AG08396 (cell line): ENCODE results near the gene DDAH1.
"Not testable (repeated sequence)": the region's sequence is repeated elsewhere in the genome, so short reads cannot be mapped to it uniquely, and the experiment has no call there.

Experiments
- DNase-seq: peaks from one replicate; pipeline ENCODE4 v3.0.0; 2012; ENCODE audit warnings: low spot score, mixed read lengths

DDAH1 gene

DNA sequence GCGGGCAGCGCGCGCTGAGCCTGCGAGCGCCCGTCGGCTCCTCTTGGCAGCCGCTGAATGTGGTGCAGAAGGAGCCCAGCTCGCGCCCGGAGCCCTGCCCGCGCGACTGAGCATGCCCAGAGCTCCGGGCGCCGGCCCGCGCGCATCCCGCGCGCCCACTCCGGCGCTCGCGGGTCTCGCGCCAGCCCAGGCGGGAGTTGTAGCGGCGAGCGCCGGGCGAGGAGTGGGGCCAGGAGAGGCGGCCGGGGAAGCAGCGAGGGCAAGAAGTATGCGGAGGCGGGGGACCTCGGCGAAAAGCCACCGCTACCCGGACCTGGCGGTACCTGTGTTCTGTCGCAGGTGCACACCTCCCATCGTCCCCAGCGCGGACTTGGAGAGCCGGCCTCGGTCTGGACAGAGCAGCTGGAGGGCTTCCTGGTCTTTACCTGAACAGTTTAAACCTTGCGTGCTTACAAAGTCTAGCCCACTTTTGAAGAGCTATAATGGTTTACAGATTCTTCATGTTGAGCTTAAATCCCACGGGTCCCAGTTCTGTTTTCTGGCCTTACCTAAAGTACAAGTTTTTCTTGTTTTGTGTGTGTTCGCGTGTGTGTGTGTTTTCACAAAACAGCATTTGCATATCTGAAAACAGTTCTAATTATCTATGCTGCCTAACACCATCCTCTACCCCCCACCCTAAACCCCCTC, at the start of gene DDAH1:
DDAH1 (minus strand) TSS at position 61 of the 687 bp plus-strand sequence. CDS start 114 bp downstream, outside the sequence.
- peak; percentile 87 for DNase-seq

DNA sequence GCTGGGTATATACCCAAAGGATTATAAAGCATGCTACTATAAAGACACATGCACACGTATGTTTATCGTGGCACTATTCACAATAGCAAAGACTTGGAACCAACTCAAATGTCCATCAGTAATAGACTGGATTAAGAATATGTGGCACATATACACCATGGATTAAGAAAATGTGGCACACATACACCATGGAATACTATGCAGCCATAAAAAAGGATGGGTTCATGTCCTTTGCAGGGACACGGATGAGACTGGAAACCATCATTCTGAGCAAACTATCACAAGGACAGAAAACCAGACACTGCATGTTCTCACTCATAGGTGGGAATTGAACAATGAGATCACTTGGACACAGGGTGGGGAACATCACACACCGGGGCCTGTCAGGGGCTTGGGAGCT, 49.0 kb upstream of the DDAH1 start:
- DNase-seq: not testable (repeated sequence)

- no peak for DNase-seq
Observed at GRCh38 chr1:85504417-85504816, 39.5 kb upstream of the DDAH1 start.

DNA sequence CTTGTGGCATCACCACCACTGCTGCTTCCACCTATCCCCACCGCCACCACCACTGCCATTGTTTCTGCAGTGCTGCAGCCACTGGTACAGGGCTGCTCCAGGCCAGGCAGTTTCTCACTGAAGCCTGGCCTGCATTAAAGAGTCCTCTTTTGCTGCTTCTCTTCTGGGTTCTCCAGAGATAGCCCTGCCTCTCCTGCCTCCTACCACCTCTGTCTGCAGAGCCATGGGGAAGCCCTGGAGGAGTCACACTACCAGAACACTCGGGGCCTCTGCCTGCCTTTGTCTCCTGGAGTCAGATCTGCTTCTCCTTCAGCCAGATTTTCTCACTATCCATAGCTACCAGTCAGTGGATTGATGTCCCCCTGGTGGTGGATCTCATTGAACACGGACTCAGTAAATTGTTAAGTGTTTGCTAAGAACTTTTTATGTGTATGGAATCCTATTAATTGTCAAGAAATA, 37.7 kb upstream of the DDAH1 start:
- peak; percentile 34 for DNase-seq

DNA sequence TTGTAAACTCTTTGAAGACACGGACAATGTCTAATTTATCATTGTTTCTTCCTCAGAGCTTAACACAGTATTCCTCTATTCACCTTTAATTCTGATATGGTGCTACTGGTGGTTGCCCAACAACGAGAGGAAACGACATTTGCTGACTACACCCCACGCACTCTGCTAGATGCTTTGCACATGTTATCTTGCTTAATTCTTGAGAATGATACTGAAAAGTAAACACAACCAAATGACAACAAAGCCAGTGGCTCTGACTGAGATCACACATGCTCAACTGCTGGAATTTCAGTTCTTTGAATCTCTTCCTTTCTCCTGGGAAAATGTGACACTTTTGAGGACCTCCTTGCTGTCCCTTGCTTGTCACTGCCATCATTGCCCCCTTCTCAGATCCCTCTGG, 37.2 kb upstream of the DDAH1 start:
- peak; percentile 32 for DNase-seq

DNA sequence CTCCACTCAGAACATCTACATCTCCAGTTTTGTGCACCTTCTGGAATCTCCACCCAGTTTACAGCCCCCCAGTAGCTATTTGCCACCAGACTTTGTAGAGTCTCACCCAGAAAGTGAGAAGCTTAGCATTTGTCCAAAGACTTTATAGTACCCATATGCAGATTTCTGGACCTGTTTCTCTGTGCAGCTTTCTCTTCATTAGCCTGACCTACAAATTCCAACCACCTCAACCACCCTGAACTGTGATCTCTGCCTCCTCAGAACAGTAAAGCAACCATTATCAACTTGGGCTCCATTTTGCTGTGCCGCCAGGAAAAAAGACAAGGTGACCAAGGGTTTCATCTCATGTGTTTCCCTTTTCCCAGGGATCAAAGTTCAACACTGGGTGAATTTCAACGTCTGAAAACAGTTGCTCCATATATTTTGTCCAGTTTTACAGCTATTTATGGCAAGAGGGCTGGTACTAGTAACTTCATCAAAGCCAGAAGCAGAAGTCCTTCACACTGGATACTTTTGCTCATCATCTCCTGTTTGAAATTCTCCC, 36.5 kb upstream of the DDAH1 start:
- DNase-seq: no peak

DNA sequence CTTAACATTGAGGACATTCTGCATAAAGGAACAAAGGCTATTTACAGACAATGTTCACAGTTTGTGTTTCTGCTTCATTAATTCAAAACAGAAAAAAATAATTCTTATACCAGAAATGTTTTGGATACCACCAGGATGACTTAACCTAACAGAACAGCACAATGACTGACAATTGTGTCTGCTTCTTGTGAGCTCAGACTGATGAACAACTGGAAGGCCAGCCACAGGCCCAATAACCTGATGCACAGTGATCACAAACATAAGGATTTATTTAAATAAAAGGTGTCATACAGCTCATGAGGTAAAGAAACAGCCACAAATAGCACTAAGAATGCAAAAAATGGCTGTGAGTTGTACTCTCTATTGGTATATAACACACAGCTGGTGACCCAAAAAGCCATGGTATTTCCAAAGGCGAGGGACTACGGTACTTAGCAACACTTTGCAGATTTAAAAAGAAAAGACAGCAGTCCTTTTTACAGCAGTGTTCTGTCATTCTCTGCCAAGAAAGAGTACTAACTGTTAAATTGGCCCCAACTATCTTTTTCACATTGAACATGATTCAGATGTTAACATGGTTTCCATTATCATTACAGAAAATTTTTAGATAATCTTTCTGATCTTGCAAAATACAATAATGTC, 32.1 kb upstream of the DDAH1 start:
- DNase-seq: no peak

GRCh38 chr1:85495556-85495955, 30.6 kb upstream of the DDAH1 start:
- peak; percentile 45 for DNase-seq

DNA sequence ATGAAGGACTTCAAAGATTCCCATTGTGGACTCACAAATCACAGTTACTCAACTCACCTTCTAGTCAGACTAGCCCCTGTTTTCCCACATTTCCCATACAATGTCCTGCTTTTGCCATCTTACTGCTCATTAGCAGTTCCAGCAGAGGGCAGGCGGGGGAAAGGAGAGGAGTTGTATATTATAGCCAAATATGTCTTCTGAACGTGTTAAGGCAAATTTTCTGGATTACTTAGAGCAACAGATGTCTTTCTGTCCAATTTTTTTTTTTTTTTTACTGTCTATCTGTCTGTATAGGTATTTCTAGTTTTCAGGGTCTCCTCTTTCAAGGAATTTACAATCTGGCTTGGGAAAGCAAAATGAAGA, 29.9 kb upstream of the DDAH1 start:
- no peak for DNase-seq

- no peak for DNase-seq
Observed at GRCh38 chr1:85494074-85494903, 29.3 kb upstream of the DDAH1 start.

GRCh38 chr1:85490270-85490985, 25.5 kb upstream of the DDAH1 start:
- no peak for DNase-seq

DNA sequence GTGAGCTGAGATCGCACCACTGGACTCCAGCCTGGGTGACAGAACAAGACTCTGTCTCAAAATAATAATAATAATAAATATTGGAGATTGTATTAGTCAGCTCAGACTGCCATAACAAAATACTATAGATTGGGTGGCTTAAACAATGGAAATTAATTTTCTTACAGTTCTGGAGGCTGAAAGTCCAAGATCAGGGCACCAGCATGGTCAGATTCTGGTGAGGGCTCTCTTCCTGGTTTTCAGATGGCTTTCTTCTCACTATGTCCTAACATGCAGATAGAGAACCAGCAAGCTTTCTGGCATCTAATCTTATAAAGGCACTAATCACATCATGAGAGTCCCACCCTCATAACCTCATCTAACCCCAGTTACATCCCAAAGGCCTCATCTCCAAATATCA, 23.2 kb upstream of the DDAH1 start:
- DNase-seq: no peak

DNA sequence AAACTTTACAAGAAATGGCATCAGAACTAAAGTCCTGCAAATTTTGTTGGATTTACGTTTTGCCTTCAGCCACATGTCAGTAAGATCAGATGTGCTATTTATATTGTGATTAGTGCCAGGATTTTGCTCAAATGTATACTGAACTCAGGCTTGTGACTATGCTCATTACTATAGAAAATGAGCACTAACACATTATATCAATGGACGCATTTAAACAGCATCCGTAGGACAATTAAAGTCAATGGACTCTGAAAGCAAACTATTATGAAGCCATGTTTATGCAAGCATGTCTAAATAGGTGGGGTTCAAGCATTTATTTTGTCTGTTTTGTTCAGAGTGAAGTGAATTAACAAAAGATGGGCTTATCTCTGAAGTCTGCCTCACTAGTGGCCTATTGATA, 20.6 kb upstream of the DDAH1 start:
- DNase-seq: no peak

GRCh38 chr1:85484716-85485115, 19.8 kb upstream of the DDAH1 start:
- no peak for DNase-seq

DNA sequence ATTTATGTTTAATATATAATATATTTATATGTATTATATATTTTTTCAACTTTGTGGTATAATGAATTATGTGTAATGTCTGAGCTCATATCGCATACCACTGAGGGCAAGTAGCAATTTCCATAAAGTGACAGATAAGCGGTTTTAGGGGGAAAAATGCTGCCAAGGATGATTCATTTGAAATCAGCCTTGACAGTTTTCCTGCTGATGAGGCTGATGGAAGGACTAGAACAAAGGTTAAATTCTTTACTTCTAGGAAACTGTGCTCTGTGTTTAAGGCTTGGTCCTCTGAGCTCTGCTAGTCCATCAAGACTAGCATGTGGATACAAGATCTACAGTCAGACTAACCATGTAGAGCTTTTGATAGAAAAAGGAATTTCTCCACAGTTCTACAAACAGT, 19.3 kb upstream of the DDAH1 start:
- no peak for DNase-seq

GRCh38 chr1:85481688-85482087, 16.7 kb upstream of the DDAH1 start:
- DNase-seq: no peak

GRCh38 chr1:85480566-85480965, 15.6 kb upstream of the DDAH1 start:
- DNase-seq: no peak

DNA sequence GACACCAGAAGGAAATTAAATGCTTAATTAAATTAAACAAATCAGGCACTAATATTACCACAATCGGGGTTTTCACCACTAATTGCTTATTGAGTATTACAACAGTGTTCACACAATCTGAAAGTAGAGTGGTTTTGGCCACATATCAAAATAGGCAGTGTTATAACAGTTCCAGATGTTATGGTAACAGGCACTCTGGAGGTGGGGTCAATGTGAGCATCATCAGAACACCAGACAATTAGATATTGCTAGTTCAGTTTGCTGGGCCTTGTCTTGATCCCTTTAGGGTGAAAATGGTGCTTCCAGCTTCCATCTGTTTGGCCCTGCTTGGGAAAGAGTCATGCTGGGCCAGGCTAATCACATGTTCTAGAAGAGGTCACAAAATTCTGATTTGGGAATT, 14.5 kb upstream of the DDAH1 start:
- no peak for DNase-seq

- DNase-seq: no peak
Observed at GRCh38 chr1:85478366-85478765, 13.4 kb upstream of the DDAH1 start.

- DNase-seq: no peak
Observed at GRCh38 chr1:85475055-85475454, 10.1 kb upstream of the DDAH1 start.

- DNase-seq: no peak
Observed at GRCh38 chr1:85473390-85473789, 8.4 kb upstream of the DDAH1 start.

DNA sequence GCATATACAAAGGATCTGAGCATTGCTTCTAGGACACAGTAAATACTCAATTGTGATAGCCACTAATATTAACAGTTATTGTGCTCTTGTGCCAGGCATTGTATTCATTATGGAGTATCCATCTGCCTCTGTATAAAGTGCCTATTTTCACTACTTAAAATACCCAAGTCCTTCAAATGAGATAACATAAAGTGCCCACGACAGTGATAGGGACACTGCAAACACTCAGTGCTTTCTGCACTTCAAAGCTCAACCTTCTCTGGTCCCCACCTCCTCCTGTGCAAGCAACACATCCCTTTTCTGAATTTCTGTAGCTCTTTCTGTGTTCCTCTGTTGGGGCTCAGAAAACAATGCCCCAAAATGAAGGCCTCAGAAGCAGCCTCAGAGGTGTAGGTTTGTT, 6.6 kb upstream of the DDAH1 start:
- DNase-seq: no peak
